ENCODE measurements around the gene TBC1D30.

DNA sequence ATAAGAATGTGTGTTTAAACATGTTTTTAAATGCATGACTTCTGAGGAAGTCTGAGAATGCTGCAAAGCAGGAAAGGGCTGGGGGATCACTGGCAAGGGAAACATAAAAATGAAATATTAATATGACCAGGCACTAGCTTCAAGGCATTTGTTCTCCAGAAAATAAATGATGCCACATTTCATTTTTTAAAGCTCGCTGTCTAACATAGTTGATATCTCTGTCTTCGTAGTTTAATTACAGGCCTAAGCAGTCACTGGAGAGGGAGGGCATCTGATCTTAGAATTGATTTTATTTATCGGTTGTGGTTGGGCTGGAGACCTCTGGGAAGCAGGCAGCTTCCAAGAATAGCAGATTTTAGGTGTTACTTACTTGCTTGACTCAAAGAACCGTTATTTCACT is 87.5 kb downstream of the TBC1D30 start:
- TF ChIP-seq IRF2 (CRISPR knock-in tag; IDR thresholded peaks at IDR 0.05; ENCODE audit: borderline replicate concordance, low read depth) = no peak
- TF ChIP-seq, protein P1, sequence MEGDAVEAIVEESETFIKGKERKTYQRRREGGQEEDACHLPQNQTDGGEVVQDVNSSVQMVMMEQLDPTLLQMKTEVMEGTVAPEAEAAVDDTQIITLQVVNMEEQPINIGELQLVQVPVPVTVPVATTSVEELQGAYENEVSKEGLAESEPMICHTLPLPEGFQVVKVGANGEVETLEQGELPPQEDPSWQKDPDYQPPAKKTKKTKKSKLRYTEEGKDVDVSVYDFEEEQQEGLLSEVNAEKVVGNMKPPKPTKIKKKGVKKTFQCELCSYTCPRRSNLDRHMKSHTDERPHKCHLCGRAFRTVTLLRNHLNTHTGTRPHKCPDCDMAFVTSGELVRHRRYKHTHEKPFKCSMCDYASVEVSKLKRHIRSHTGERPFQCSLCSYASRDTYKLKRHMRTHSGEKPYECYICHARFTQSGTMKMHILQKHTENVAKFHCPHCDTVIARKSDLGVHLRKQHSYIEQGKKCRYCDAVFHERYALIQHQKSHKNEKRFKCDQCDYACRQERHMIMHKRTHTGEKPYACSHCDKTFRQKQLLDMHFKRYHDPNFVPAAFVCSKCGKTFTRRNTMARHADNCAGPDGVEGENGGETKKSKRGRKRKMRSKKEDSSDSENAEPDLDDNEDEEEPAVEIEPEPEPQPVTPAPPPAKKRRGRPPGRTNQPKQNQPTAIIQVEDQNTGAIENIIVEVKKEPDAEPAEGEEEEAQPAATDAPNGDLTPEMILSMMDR (IDR thresholded peaks at IDR 0.05) = no peak
- TF ChIP-seq CREB1 (CRISPR knock-in tag; IDR thresholded peaks at IDR 0.05) = no peak
- TF ChIP-seq FOXP4 (CRISPR knock-in tag; IDR thresholded peaks at IDR 0.05) = no peak
- TF ChIP-seq, protein P2, sequence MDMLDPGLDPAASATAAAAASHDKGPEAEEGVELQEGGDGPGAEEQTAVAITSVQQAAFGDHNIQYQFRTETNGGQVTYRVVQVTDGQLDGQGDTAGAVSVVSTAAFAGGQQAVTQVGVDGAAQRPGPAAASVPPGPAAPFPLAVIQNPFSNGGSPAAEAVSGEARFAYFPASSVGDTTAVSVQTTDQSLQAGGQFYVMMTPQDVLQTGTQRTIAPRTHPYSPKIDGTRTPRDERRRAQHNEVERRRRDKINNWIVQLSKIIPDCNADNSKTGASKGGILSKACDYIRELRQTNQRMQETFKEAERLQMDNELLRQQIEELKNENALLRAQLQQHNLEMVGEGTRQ (CRISPR knock-in tag; IDR thresholded peaks at IDR 0.05) = no peak
- no peak for TF ChIP-seq ZBTB43 (CRISPR knock-in tag; IDR thresholded peaks at IDR 0.05)

All from WTC11 (cell line).